GM10266 (cell line): Measurements from ENCODE around the gene HDAC6.

Source experiments
- DNase-seq: peaks from one replicate; pipeline ENCODE4 v3.0.0; 2012; ENCODE audit errors: extremely low spot score
- CTCF ChIP-seq: IDR thresholded peaks from 2 replicates; pipeline ENCODE4 v1.5.1; 2012; ENCODE audit warnings: mild to moderate bottlenecking, low read depth; ENCODE audit not compliant: control insufficient read depth, insufficient read depth; ENCODE audit errors: missing control alignments

HDAC6 gene

GRCh38 chrX:48824066-48824465, 22.2 kb downstream of the HDAC6 start:
- no peak for DNase-seq
- no peak for TF ChIP-seq CTCF

GRCh38 chrX:48826135-48826875, 24.4 kb downstream of the HDAC6 start, which contains the start of gene ERAS:
Gene ERAS, plus strand, starts transcription at chrX:48826513. Its CDS starts 2,611 bp downstream, at chrX:48829124.
- peak; percentile 27 for TF ChIP-seq CTCF
- peak; percentile 43 for DNase-seq

- DNase-seq = no peak
- no peak for TF ChIP-seq CTCF
Measured at GRCh38 chrX:48826876-48827653, 25.2 kb downstream of the HDAC6 start.

- TF ChIP-seq CTCF = no peak
- no peak for DNase-seq
Measured at GRCh38 chrX:48827654-48827968, 25.7 kb downstream of the HDAC6 start.

GRCh38 chrX:48829016-48829735, 27.3 kb downstream of the HDAC6 start:
- TF ChIP-seq CTCF = no peak
- DNase-seq = no peak

- DNase-seq = no peak
- no peak for TF ChIP-seq CTCF
Measured at GRCh38 chrX:48831136-48831908, 29.5 kb downstream of the HDAC6 start.
